GM19238 (cell line): ENCODE measurements around the gene GAB2.

Experiments used
- DNase-seq: peaks from one replicate; pipeline ENCODE4 v3.0.0; 2011; ENCODE audit warnings: low spot score; ENCODE audit not compliant: insufficient read length

The GAB2 gene

GRCh38 chr11:78427615-78428265 lies 10.1 kb upstream of the GAB2 start:
- DNase-seq: no peak

DNA sequence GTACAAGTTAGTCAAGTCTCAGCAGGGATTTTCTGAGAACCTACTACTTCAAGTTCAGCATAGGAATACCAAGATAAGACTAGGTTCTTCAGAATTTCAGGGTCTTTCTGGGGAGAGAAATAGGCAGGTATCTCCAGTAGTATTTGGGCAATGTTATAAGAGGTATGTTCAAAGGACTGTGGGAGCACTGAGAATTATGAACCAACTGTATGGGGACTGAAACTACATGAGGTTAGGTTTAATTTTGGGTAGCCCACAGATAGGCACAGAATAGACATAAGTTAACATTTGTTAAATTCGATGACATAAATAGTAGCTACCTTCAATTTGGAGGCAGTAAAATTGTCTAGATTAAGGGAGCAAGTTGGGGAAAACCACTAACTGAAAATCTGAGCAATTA lies 9.2 kb upstream of the GAB2 start:
- DNase-seq: no peak

DNA sequence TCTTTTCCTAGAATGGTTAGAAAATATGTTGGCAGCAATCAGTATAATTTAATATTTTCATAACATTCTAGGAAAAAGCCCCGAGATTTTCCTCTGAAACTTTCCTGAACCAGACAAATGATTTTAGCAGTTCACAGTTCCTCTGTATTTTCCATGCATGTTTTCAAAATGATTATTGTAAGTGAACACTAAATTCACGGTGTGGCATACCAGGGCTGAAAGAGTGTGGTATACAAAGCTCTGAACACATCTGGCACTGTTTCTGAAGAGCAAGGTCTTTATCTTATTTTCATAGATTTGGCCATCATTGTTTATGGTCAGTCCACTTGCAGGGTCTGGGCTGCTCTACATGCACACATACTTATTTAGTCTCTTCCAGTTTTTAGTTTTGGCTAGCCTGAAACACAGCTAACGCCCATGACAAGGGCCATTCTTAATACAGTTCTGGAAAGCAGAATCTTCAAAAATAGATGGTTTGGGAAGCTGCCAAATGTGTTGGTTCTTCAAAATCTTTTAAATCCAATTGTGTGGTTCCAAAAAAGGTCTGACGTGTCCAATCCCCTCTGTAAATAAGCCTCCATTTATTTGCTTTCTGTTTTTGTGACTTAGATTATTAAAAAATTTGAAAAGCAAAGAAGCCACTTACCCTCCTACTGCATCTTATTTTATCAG lies 7.9 kb upstream of the GAB2 start:
- no peak for DNase-seq

- DNase-seq: no peak
These were observed 7.0 kb upstream of the GAB2 start for GRCh38 chr11:78424334-78425270.

DNA sequence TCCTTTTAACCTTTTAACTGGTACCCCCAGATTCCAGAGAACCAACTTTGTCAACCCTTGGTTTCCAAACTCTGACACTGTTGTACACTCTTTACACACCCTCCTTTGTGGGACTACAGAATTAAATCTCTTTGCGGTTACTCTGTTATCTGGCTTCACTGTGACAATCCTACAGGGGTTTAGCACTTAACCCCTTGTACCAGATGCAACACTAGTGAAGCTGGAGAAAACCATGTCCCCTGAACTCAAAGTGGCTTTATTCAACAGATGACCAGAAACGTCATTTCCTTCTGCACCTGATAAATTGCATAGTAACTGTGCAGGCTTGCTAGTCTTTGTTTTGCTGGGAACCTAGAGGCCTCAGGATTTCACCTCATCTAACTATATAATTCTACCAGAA lies 5.6 kb upstream of the GAB2 start:
- no peak for DNase-seq

- no peak for DNase-seq
These were observed 3.2 kb upstream of the GAB2 start for GRCh38 chr11:78420796-78421209.

DNA sequence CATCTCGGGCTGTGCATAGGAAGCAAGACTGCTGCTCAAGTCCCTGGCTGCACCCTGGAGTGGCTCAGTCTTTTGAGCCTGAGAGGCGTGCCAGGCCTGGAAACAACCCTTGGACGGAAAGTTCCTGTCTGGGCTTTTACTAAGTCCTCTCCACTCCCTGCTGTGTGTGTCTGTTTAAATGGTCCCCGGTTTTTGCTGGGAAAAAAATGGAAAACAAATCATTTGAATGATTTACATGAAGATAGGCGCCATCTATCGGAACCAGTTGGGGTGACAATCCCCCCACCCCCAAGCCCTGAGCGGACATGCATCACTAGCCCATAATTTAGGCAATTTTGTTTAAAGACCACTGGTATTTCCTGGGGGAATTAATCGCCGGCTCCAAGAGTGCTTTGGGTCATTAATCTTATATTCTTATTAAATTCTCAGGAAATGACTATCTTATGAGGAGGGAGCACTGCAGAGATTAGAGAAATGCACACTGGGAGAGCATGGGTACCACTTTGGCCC lies 2.7 kb upstream of the GAB2 start:
- DNase-seq: no peak

DNA sequence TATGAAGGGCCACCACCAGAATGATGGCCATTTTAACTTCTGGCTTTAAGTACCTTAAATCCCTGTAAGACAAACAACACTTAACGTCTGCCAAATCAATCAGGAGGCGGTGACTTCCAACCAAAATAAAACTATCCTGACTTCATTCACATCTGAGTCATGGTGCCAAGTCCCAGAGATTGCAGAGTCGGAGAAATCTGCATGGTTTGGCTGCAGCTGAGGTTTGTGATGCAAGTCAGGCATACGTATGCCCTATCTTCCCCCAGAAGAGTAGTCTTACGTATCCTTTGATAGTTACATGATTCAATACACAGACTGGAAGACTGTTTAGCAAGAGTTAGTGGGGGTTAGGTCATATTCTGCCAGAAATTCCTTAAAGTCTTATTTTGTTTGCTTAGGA lies 1.7 kb upstream of the GAB2 start:
- DNase-seq: no peak

DNA sequence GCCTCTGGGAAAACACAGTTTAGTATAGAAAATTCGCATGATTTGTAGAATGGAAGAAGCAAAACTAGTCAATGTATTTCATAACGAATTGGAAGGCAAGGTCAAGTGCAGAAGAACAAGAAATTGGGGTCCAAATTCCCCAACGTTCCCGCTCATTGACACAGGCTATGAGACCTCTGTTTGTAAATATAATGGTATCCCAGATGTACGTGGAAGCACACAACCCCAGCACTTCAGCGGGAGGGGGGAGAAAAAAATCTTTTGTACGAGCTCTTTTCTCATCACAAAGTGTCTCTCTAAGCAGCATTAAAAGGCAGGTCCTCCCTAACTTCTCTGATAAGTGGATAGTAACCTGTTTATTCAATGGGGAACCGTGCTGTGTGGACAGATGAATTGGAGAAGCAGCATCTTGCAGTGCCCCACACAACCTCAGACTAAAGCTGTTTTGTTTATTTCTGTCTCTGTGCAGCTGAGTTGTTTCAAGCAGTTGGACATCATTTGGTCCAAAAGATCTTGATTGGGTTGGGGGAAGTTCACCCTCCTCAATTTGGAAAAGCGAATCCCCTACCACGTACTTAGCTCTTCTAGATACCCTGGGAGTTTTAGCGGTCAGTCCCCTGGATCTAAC lies 1.1 kb upstream of the GAB2 start:
- DNase-seq: no peak

DNA sequence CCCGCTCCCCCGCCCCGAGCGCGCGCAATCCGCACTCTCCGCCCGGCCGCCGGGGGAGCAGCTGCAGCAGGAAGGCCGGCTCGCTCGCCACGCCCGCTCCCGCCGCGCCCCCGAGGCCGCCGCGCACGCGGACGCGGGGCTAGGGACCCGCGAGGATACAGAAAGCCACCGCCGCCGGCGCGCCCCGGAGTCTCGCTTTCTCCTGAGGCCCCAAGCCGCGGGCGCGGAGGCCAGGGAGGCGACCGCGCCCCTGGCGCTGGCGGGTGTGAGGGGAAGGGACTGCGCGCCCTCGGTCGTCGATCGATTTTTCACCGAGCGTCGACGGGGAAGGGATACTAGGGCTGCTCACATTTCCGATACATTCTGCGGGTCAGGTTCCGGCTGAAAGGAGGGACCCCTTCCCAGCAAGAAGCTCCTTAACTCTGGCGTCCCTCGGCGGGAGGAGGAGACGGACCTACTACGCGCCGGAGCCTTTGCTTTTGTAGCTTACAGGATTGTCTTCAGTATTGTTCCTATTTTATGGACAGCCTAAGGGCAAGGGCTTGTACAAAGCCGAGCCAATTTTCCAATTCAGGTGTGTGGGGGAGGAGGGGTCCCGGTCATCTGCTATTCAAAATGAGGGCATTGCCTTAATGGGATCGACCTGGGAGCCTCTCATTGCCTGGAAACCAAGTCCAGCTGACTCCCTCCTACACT lies 416 bp upstream of the GAB2 start:
- peak; percentile 75 for DNase-seq

GRCh38 chr11:78416285-78417174 lies 1.1 kb downstream of the GAB2 start:
- peak; percentile 51 for DNase-seq

DNA sequence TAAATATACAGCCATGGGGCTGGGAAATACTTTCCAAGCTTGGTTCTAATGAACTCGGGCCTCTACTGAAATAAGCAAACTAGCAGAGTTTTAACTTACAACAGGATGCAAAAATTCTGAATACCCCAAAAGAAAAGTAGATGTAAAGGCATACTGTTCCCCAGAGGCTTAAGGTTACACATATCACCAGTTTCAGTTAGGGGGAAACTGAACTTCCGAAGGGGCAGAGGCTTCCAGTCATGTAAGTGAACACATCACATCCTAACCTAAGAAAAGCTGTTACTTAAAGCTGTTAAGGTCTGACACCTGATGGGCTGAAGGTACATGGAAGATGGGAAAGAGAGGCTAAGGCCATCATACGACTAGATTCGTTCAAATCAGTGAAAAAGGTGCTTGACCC lies 2.3 kb downstream of the GAB2 start:
- DNase-seq: no peak

GRCh38 chr11:78414321-78415051 lies 3.1 kb downstream of the GAB2 start:
- no peak for DNase-seq

GRCh38 chr11:78408619-78409018 lies 9.0 kb downstream of the GAB2 start:
- no peak for DNase-seq

DNA sequence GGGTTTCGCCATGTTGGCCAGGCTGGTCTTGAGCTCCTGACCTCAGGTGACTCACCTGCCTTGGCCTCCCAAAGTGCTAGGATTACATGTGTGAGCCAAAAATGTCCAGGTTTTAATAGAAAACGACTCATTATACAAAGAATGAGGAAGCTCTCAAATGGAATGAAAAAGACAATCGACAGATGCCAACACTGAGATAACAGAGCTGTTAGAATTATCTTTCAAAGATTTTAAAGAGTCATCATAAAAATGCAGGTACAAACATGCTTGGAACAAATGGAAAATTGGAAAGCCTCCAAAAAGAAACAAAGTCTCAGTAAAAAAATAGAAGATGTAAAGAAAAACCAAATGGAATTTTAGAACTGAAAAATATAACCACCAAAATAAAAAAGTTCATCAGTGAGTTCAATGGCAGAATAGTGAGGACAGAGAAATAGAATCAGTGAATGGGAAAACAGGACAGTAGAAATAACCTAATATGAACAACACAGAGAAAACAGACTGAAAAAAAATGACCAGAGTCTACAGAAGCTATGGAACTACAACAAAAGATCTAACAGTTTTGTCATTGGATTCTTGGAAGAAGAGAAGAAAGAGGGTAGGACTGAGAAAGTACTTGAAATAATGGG lies 10.9 kb downstream of the GAB2 start:
- no peak for DNase-seq

GRCh38 chr11:78405805-78406204 lies 11.8 kb downstream of the GAB2 start:
- DNase-seq: no peak

DNA sequence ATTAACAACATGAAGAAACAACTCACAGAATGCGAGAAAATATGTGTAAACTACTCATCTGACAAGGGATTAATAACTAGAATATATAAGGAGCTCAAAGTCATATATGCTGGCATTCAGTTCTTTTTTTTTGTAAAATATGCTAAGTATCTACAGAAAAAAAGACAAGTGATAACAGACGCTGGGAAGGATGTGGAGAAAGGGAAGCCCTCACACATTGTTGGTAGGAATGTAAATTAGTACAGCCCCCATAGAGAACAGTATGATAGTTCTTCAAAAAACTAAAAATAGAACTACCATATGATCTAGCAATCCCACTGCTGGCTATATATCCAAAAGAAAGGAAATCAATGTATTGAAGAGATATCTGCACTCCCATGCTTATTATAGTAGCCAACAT lies 13.8 kb downstream of the GAB2 start:
- no peak for DNase-seq

GRCh38 chr11:78402847-78403246 lies 14.8 kb downstream of the GAB2 start:
- no peak for DNase-seq

- DNase-seq: no peak
These were observed 16.9 kb downstream of the GAB2 start for GRCh38 chr11:78400702-78401101.
